Kidney (tissue), 14 donors: ENCODE measurements around the gene IFT74. TPM values are rescaled to one million over a fixed set of nuclear protein-coding genes. Genes with fewer than 3 reads are reported as not detected.
A peak's percentile ranks its signal among the peaks of the same experiment; 100 is the strongest.

ENCODE experiments used
- DNase-seq, 5 donors: peaks; one replicate each; pipeline ENCODE4 v3.0.0-alpha.2; 2013 to 2020
- FAIRE-seq: peaks from 2 replicates; lab custom pipeline; 2012; peaks lifted over from hg19 to GRCh38; lab: Jason Lieb, UNC
- H3K27ac ChIP-seq, 2 donors: one replicate each; pipeline ENCODE4 v1.7.0; 2013; ENCODE audit warnings: low read depth in 2 of 2, low read length in 2 of 2, inconsistent platforms in 1 of 2
- H3K27me3 ChIP-seq: one replicate; pipeline ENCODE4 v1.7.1; 2013; ENCODE audit warnings: low read length, inconsistent platforms; ENCODE audit not compliant: control insufficient read depth, insufficient read depth
- H3K36me3 ChIP-seq, 3 donors: one replicate each; pipeline versions ENCODE4 v1.7.0 to v1.7.1; 2013; ENCODE audit warnings: low read length in 3 of 3, control low read depth in 1 of 3, inconsistent platforms in 1 of 3; ENCODE audit not compliant: insufficient read depth in 3 of 3, control insufficient read depth in 2 of 3
- H3K4me1 ChIP-seq, 3 donors: one replicate each; pipeline versions ENCODE4 v1.7.0 to v1.7.1; 2013; ENCODE audit warnings: low read length in 3 of 3, inconsistent platforms in 1 of 3, low read depth in 1 of 3; ENCODE audit not compliant: control insufficient read depth in 2 of 3, insufficient read depth in 2 of 3
- H3K4me3 ChIP-seq, 3 donors: one replicate each; pipeline versions ENCODE4 v1.7.0 to v1.8.1; 2013; ENCODE audit warnings: low read length in 3 of 3, control low read depth in 1 of 3, inconsistent platforms in 1 of 3
- H3K9ac ChIP-seq, 3 donors: one replicate each; pipeline versions ENCODE4 v1.7.0 to v1.7.1; 2013; ENCODE audit warnings: low read length in 3 of 3, control low read depth in 1 of 3, inconsistent platforms in 1 of 3
- H3K9me3 ChIP-seq, 3 donors: one replicate each; pipeline versions ENCODE4 v1.7.0 to v1.7.1; 2013; ENCODE audit warnings: low read length in 3 of 3, control low read depth in 1 of 3, inconsistent platforms in 1 of 3; ENCODE audit not compliant: control insufficient read depth in 2 of 3, insufficient read depth in 1 of 3
- intact Hi-C: fragments of 100-400 bp; cut with DNase I; formaldehyde crosslinking; loops from one replicate; pipeline ENCODE4 v1.11.1; 2022
- polyA plus RNA-seq: library from polyadenylated mRNA; stranded (reverse); fragments of 350-450 nt; fragmentation: Illumina TruSeq; extraction: RNeasy Lipid Tissue Mini Kit (QIAGEN cat#74804); gene quantifications from one replicate; pipeline ENCODE4 v1.2.3, GENCODE V29; 2014; ENCODE audit warnings: low read depth, low replicate concordance; ENCODE audit not compliant: insufficient read depth
- total RNA-seq: library from RNA; stranded (reverse); fragmentation: NEBNext Ultra II Directional; extraction: Animal tissue kit (Norgen Biotek cat#: 25700); gene quantifications from one replicate; pipeline ENCODE4 v1.2.1, GENCODE V29; 2021
- TF ChIP-seq, protein P1 (sequence below): IDR thresholded peaks from 3 replicates; pipeline ENCODE4 v1.5.1; 2012; ENCODE audit warnings: mild to moderate bottlenecking, moderate library complexity, borderline replicate concordance; ENCODE audit not compliant: insufficient read depth; ENCODE audit errors: extremely low read depth
- donor health status: control.
- donor health status: control.
- donor health status: control.
- donor health status: control.
- donor health status: control.
- donor health status: DM: yes; HTN: yes; CAD: no.
- donor health status: Normal renal cell carcinoma (clear cell type).

Gene IFT74
- total and polyA plus RNA-seq, 2 donors from 2014 or later, result 14.1 to 23.5 TPM

DNA sequence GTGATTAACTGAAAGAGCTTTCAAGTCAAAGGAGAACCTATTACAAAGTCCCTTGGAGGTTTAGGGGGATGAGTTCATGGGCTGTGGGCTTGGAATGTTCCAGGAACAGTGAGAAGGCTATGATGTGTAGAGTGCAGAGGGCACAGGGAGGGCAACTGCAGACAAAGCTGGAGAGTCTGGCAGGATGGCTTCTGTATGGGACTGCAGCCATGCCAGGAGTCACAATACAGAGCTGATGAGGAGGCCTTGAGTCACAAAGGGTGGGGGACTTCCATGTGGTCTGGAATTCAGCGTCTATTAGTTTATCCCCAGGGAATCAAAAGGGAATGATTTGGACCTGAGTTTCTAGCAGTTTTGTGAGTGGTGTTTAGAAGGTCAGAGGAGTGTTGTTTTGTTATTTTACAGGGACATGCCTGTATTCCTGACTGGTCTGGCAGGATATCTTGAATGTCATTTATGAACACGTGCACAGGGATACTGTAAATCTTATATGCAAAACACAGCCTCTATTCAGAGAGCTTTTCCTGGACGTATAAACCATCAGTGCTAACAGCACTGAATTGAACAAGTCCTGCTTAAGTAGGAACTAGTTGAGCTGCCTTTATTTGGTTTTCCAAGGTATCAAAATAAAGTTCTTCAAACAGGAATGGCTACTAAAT is 138.6 kb downstream of the IFT74 start:
- Histone ChIP-seq H3K9me3 (no peaks in the 10 kb centered on the region), H3K9ac (no peak overlapping the region), H3K27me3 (no peaks in the 10 kb centered on the region), H3K4me1 (peaks cover 2 to 4% (median 4%) of the 10 kb centered on the region in 3 donors), H3K4me3 (no peak overlapping the region), H3K27ac (no peak overlapping the region), H3K36me3 (no peaks in the 10 kb centered on the region)
- peak in 3 of 5 donors; percentile 44 to 69 (median 47) for DNase-seq
- TF ChIP-seq, protein P1, sequence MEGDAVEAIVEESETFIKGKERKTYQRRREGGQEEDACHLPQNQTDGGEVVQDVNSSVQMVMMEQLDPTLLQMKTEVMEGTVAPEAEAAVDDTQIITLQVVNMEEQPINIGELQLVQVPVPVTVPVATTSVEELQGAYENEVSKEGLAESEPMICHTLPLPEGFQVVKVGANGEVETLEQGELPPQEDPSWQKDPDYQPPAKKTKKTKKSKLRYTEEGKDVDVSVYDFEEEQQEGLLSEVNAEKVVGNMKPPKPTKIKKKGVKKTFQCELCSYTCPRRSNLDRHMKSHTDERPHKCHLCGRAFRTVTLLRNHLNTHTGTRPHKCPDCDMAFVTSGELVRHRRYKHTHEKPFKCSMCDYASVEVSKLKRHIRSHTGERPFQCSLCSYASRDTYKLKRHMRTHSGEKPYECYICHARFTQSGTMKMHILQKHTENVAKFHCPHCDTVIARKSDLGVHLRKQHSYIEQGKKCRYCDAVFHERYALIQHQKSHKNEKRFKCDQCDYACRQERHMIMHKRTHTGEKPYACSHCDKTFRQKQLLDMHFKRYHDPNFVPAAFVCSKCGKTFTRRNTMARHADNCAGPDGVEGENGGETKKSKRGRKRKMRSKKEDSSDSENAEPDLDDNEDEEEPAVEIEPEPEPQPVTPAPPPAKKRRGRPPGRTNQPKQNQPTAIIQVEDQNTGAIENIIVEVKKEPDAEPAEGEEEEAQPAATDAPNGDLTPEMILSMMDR, result no peak
- intact Hi-C loops, result no loop called here
- FAIRE-seq, result no peak

DNA sequence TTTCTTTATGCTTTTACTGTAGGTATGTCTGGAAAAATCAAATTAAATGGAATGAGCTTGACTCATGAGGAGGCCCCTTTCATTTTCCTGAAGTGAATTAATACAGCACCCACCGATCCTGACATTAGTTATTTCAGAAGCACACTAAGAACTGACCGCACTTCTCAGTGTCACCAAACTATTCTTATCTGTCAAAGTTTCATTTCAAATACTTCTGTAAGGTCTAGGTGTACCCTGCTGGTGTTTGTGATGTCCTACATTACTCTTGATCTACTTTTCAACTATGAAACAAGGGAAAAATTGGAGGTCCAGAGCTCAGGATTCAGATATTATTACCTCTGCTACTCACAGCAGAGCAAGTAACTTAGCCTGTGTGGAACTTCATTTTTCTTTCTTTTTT is 151.0 kb downstream of the IFT74 start:
- FAIRE-seq (no peak), DNase-seq (no peak)
- H3K4me3 ChIP-seq, result no peak overlapping the region
- H3K4me1 ChIP-seq, result no peaks in the 10 kb centered on the region
- intact Hi-C loops, result no loop called here
- H3K27me3 ChIP-seq, result no peaks in the 10 kb centered on the region
- TF ChIP-seq, protein P1, result no peak
- H3K27ac ChIP-seq, result no peak overlapping the region
- no peak overlapping the region for H3K9ac ChIP-seq
- H3K9me3 ChIP-seq, result no peaks in the 10 kb centered on the region
- H3K36me3 ChIP-seq, result no peaks in the 10 kb centered on the region

DNA sequence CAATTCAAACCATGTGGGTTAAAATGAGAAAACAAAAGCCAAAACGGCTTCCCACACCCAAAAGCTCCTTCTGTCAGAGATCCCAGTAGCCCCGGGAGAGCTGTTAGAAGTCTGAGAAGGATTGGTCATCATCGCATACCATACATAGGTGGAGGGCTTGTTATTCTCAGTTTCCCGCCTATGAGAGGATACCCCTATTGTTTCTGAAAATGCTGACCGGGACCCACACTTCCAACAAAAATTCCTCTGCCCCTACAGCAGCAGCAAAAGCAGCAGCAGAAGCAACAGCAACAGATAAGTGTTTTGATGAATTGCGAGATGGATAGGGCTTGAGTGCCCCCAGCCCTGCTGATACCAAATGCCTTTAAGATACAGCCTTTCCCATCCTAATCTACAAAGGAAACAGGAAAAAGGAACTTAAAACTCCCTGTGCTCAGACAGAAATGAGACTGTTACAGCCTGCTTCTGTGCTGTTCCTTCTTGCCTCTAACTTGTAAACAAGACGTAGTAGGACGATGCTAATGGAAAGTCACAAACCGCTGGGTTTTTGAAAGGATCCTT is 152.8 kb downstream of the IFT74 start, which contains the start of gene TEK:
TEK (plus strand) TSS at position 245 of the 561 bp plus-strand sequence. CDS start 366 bp downstream, outside the sequence.
- TF ChIP-seq, protein P1, result no peak
- FAIRE-seq, result no peak
- peak within 1 kb of the TSS; percentile 13 to 43 for H3K27ac ChIP-seq

More for the DNA sequence above, 152.8 kb downstream of the IFT74 start, which contains the start of gene TEK:
- Histone ChIP-seq H3K9ac (peak within 1 kb of the TSS in 2 of 3 donors; percentile 6 to 59), H3K4me3 (peak within 1 kb of the TSS; percentile 15 to 51 (median 22)), H3K9me3 (no peaks in the 10 kb centered on the region), H3K36me3 (no peaks in the 10 kb centered on the region), H3K27me3 (no peaks in the 10 kb centered on the region), H3K4me1 (no peaks in the 10 kb centered on the region)
- intact Hi-C loops, result no loop called here
- DNase-seq, result no peak
